ENCODE results near the gene SYNE4. TPM values are rescaled to one million over a fixed set of nuclear protein-coding genes. Genes with fewer than 3 reads are reported as not detected.

Gene SYNE4
- total and polyA plus RNA-seq, 12 donors: 0.26 to 0.62 (median 0.37) TPM; not detected in 7

- no peaks in the 10 kb centered on the region for H3K4me1 ChIP-seq
- TF ChIP-seq CTCF (IDR thresholded peaks at IDR 0.05): no peak
- no peak overlapping the region for H3K4me3 ChIP-seq
- DNase-seq (no peak), ATAC-seq (no peak)
- peaks cover 0 to 61% (median 24%) of the 10 kb centered on the region in 7 donors for H3K27me3 ChIP-seq
- H3K9me3 ChIP-seq: no peaks in the 10 kb centered on the region
- H3K36me3 ChIP-seq: no peaks in the 10 kb centered on the region
- H3K27ac ChIP-seq: no peak overlapping the region
- 63 to 65% methylated on average over 20 of the region's 20 CpGs for WGBS, 2 donors
- intact Hi-C loops (cut with DNase I): no loop called here
Measured at GRCh38 chr19:35978832-35979365, 29.7 kb downstream of the SYNE4 start.

DNA sequence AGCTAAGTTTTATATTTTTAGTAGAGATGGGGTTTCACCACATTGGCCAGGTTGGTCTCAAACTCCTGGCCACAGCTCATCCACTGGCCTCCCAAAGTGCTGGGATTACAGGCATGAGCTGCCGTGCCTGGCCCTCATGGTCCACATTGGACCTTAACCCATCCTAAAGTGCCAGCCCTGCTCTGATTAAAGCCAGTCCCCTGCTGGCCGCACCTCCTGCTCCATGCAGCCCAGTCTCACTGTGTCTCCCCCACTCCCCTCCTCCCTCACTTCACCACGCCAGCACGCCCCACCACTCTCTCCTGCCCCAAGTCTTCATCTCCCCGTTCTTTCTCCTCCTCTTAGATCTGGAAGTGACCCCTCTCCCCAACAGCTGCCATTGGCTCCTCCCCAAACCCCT lies 30.3 kb downstream of the SYNE4 start:
- ATAC-seq (no peak), DNase-seq (no peak)
- intact Hi-C loops (cut with DNase I): no loop called here
- Histone ChIP-seq H3K4me3 (no peak overlapping the region), H3K27me3 (peaks cover 0 to 65% (median 24%) of the 10 kb centered on the region in 7 donors), H3K27ac (no peak overlapping the region), H3K9me3 (no peaks in the 10 kb centered on the region), H3K36me3 (no peaks in the 10 kb centered on the region), H3K4me1 (no peaks in the 10 kb centered on the region)
- WGBS, 2 donors: 38 to 44% methylated on average over 5 of the region's 5 CpGs
- TF ChIP-seq CTCF (IDR thresholded peaks at IDR 0.05): no peak

DNA sequence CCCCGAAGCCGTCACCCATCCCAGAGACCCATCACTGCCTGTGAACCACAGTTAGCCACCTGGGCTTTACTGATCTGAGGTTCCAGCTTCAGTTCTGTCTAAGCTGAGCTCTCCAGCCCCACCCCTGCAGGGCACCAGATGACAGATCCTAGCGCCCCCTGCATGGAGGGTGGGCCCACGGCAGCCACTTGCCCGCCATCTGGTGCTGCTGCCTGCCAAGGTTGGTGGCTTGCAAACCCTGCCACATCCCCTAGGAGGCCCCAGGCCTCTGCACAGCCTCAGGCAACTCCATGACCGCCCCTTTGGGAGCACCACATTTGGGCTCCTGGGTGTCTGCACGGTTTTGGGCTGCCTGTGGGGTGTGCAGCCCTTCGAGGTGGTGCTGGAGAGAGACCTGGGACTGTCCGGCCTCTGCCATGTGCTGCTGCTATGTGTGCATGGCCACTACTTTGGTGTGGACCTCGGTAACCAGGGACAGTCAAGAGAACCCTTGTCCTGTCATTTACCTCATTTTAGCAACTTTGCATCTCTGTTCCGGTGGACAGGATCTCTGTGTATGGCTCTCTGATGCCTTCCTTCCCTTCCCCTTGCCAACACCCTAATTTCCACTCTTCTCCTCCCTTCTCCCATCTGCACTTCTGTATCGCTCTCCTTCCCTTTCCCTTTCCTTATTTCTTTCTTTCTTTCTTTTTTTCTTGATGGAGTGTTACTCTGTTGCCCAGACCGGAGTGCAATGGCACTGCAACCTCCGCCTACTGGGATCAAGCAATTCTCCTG lies 31.0 kb downstream of the SYNE4 start:
- WGBS, 2 donors: 49% methylated on average over 14 of the region's 14 CpGs
- intact Hi-C loops (cut with DNase I): no loop called here
- TF ChIP-seq CTCF (IDR thresholded peaks at IDR 0.05): peak in 1 of 9 donors; percentile 13
- no peak overlapping the region for H3K27ac ChIP-seq
- no peaks in the 10 kb centered on the region for H3K4me1 ChIP-seq
- H3K27me3 ChIP-seq: peaks cover 0 to 62% (median 24%) of the 10 kb centered on the region in 7 donors
- no peaks in the 10 kb centered on the region for H3K9me3 ChIP-seq
- no peak for ATAC-seq
- no peaks in the 10 kb centered on the region for H3K36me3 ChIP-seq
- DNase-seq: no peak
- no peak overlapping the region for H3K4me3 ChIP-seq

DNA sequence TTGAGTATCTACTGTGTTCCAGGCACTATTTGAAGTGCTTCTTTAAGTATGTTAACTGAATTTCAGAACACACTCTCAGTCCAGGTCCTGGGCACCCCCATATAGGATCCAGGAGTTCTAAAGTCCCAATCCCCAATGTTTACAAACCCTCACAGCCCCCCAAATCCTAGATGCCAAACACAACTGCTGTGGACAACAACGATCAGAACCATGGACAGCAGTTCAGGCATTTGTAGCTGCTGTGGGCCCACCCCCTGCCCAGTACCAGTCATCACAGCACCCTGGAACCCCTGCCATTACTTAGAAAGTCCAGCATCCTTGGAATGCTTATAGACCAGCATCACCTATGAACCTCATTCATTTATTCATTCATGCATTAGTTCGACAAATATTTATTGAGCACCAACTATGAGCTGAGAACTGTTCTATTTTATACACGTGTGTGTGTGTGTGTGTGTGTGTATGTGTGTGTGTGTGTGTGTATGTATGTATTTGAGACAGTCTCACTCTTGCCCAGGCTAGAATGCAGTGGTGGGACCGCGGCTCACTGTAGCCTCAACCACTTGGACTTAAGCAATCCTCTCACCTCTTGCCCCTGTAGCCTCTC lies 32.9 kb downstream of the SYNE4 start:
- Histone ChIP-seq H3K4me3 (no peak overlapping the region), H3K9me3 (no peaks in the 10 kb centered on the region), H3K27me3 (peaks cover 0 to 59% (median 21%) of the 10 kb centered on the region in 7 donors), H3K36me3 (no peaks in the 10 kb centered on the region), H3K27ac (no peak overlapping the region), H3K4me1 (no peaks in the 10 kb centered on the region)
- ATAC-seq (no peak), DNase-seq (no peak)
- intact Hi-C loops (cut with DNase I): no loop called here
- TF ChIP-seq CTCF (IDR thresholded peaks at IDR 0.05): no peak
- 33 to 36% methylated on average over 5 of the region's 5 CpGs for WGBS, 2 donors

Measured in heart right ventricle (tissue), 16 donors.